Naive thymus-derived CD8-positive, alpha-beta T cell (primary cell): Measurements from ENCODE around the gene ACP7. TPM values are rescaled to one million over a fixed set of nuclear protein-coding genes. Genes with fewer than 3 reads are reported as not detected.
"Not testable (repeated sequence)": the region's sequence is repeated elsewhere in the genome, so short reads cannot be mapped to it uniquely, and the experiment has no call there.

ENCODE experiments used
- ATAC-seq, 2 donors: fragments of 150-1000 bp; cut with Tn5 transposase in 1 of 2; sonication (Bioruptor Pico), chemical (Tn5 transposase) in 1 of 2; 1 replicate in 1 of 2; 2 replicates in 1 of 2; pipeline ENCODE4 v1.10.0; 2021; ENCODE audit warnings: mild to moderate bottlenecking in 2 of 2, moderate library complexity in 2 of 2
- POLR2A ChIA-PET: fragments of 350-600 bp; sonication (Branson Sonifier 250); formaldehyde crosslinking; loops from one replicate; lab custom pipeline; 2021; ENCODE audit warnings: antibody characterized with exemption; lab: Charles Lee
- DNase-seq, 10 donors: peaks; one replicate each; pipeline versions ENCODE4 v3.0.0 to v3.0.0-alpha.2; 2020 to 2022
- H3K27ac Mint-ChIP-seq, 10 donors: one replicate each; pipeline ENCODE4 v1.8.0; 2020 to 2022; ENCODE audit warnings: mild to moderate bottlenecking in 10 of 10, mixed read lengths in 10 of 10, moderate library complexity in 4 of 10, inconsistent platforms in 1 of 10
- H3K27me3 Mint-ChIP-seq, 5 donors: one replicate each; pipeline ENCODE4 v1.8.0; 2021 to 2022; ENCODE audit warnings: mixed read lengths in 5 of 5
- H3K36me3 Mint-ChIP-seq, 3 donors: one replicate each; pipeline ENCODE4 v1.8.0; 2020 to 2022; ENCODE audit warnings: mixed read lengths in 3 of 3, mild to moderate bottlenecking in 2 of 3, inconsistent platforms in 1 of 3
- H3K4me1 Mint-ChIP-seq, 4 donors: one replicate each; pipeline ENCODE4 v1.8.0; 2021 to 2022; ENCODE audit warnings: mixed read lengths in 4 of 4
- H3K4me3 Mint-ChIP-seq, 10 donors: one replicate each; pipeline ENCODE4 v1.8.0; 2020 to 2022; ENCODE audit warnings: mild to moderate bottlenecking in 10 of 10, mixed read lengths in 10 of 10, moderate library complexity in 6 of 10, inconsistent platforms in 1 of 10
- H3K9me3 Mint-ChIP-seq, 9 donors: one replicate each; pipeline ENCODE4 v1.8.0; 2020 to 2022; ENCODE audit warnings: mixed read lengths in 9 of 9, mild to moderate bottlenecking in 3 of 9, inconsistent platforms in 1 of 9, moderate library complexity in 1 of 9
- polyA plus RNA-seq, 3 donors: library from polyadenylated mRNA; unstranded; fragments of 300-500 nt; fragmentation: Illumina TruSeq; gene quantifications; one replicate each; pipeline ENCODE4 v1.2.3, GENCODE V29; 2021
- total RNA-seq, 8 experiments: library from RNA in 2 of 8; stranded (reverse) in 2 of 8; gene quantifications; one replicate each; pipeline ENCODE4 v1.2.3 and lab custom pipeline; 2021 to 2026

Gene ACP7
- total and polyA plus RNA-seq, 5 experiments from 2014 or later = not detected

DNA sequence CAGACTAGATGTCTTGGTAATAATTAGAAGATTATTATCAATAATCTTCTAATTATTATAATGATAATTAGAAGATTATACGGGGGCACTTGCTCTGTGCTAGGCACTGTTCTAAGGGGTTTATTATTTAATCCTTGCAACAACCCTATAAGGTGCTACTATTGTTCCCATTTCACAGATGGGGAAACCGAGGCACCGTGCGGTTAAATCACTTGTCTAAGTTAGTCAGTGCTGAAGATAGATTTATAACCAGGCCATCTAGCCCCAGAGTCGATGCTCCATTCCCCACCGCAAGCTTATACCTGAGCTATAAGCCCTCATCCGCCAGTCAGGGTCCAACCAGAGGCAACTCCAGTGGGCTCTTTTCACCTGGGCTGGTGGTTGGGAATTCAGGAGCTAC lies 2.0 kb upstream of the ACP7 start:
- peaks cover 9 to 26% (median 20%) of the 10 kb centered on the region in 4 donors for H3K4me1 Mint-ChIP-seq
- no peaks in the 10 kb centered on the region for H3K36me3 Mint-ChIP-seq
- H3K27me3 Mint-ChIP-seq = peaks cover 17 to 43% (median 29%) of the 10 kb centered on the region in 5 donors
- ATAC-seq = no peak
- H3K9me3 Mint-ChIP-seq = peaks cover 0 to 3% (median 0%) of the 10 kb centered on the region in 9 donors
- DNase-seq = no peak
- no peak overlapping the region for H3K4me3 Mint-ChIP-seq
- POLR2A ChIA-PET = no interaction called here
- no peak overlapping the region for H3K27ac Mint-ChIP-seq

DNA sequence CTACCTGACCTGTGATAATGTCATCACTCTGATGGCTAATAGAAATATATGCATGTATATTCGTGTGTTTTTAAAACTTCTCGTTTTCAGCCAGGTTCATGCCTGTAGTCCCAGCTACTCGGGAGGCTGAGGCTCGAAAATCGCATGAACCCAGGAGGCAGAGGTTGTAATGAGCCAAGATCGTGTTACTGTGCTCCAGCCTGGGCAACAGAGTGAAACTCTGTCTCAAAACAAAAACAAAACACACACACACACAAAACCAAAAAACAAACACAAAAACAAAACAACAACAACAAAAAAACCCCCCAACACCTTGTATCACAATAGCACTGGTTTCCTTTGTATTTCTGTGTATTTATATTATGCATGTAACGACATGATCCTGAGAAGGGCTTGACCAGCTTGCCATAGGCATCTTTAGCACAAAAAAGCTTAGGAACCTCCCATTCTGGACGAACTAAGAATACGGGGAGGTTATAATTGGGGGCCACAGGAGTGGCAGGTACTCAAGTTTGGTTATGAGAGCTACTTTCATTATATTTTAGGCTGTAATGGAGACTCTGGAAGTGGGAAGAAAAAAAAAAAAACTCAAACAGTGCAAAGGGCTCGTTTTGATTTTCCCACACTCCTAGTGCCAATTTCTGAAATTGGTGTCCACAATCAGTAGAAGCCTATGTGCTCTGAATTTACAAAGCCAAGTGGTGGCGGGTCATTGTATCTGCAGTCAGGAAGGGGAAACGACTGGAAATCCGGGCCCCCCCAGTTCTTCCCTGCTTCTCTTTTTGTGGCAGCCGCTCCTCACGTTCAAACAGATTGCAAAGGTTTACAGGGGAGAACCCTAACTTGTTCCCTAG lies 1.2 kb upstream of the ACP7 start:
- Mint-ChIP-seq H3K4me1 (peaks cover 9 to 26% (median 20%) of the 10 kb centered on the region in 4 donors), H3K27me3 (peaks cover 17 to 43% (median 31%) of the 10 kb centered on the region in 5 donors), H3K36me3 (no peaks in the 10 kb centered on the region), H3K9me3 (peaks cover 0 to 3% (median 0%) of the 10 kb centered on the region in 9 donors), H3K4me3 (peak overlapping the region; percentile 73 to 91 (median 84)), H3K27ac (peak overlapping the region in 5 of 10 donors; percentile 8 to 71 (median 54))
- no peak for DNase-seq
- POLR2A ChIA-PET = no interaction called here
- no peak for ATAC-seq

DNA sequence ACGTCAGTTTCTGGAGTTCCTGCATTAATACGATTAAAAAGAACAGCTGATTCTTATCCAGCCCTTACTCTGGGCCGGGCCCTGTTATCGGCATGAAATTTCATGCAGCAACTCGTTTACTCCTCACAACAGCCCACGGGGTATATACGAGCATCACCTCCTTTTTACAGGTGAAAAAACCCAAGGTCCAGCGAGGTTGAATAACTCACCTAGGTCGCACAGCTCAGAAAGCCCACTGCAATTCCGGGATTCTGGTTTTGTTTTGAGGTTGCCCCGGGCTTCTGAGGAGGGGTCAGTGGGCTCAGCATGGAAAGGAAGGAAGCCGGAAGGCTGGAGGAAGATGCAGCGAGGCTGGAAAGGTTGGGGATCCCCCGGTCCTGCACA lies 577 bp upstream of the ACP7 start:
- DNase-seq = peak in 2 of 10 donors; percentile 12 to 17
- peak; percentile 55 to 69 for ATAC-seq
- peaks cover 17 to 43% (median 31%) of the 10 kb centered on the region in 5 donors for H3K27me3 Mint-ChIP-seq
- no peaks in the 10 kb centered on the region for H3K36me3 Mint-ChIP-seq
- peaks cover 0 to 3% (median 0%) of the 10 kb centered on the region in 9 donors for H3K9me3 Mint-ChIP-seq
- peak overlapping the region; percentile 73 to 91 (median 84) for H3K4me3 Mint-ChIP-seq
- peaks cover 9 to 26% (median 20%) of the 10 kb centered on the region in 4 donors for H3K4me1 Mint-ChIP-seq
- H3K27ac Mint-ChIP-seq = peak overlapping the region in 7 of 10 donors; percentile 2 to 72 (median 54)
- POLR2A ChIA-PET = interaction anchor here (0.6 kb wide), 1 partner anchor 32 kb away, joined by 3 read pairs; no protein-coding TSS in a partner anchor

DNA sequence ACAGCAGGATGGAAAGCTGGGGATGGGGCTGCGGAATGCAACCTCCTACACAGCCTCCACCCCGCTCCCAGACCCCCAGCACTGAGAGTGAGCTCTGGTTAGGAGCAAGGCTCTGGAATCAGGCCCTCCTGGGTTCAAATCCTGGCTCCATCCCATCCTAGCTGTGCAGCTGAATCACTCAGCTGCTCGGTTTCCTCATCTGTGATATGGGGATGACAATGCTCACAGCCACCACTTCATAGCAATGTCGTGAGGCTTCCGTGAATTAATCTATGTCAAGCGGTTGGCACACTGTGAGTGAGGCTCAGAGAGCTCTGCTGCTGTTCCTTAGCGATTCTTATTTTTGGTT lies 538 bp downstream of the ACP7 start:
- POLR2A ChIA-PET = no interaction called here
- no peak for ATAC-seq
- H3K27ac Mint-ChIP-seq = peak overlapping the region in 1 of 10 donors; percentile 35

DNA sequence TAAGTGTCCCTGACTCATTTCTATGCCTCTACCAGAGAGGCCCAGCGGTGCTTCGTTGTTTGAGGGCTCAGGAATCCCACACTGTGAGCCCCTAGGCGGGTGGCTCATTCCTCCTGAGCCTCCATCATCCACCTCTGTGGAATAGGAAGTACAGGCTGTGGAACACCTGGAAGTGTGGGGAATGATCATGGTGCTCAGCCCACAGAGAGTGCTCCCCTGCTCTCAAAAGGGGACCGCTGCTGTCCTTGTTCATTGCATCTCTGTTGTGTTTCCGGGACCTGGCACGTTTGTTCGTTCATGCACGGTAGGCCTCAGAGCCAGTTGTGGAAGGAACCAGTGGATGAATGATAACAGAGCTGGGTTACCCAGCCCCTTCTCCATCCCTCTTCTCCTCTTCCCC lies 1.2 kb downstream of the ACP7 start:
- ATAC-seq = no peak
- Mint-ChIP-seq H3K36me3 (no peaks in the 10 kb centered on the region), H3K4me1 (peaks cover 9 to 26% (median 20%) of the 10 kb centered on the region in 4 donors), H3K9me3 (peaks cover 0 to 3% (median 0%) of the 10 kb centered on the region in 9 donors), H3K4me3 (peak overlapping the region in 8 of 10 donors; percentile 14 to 87 (median 52)), H3K27ac (peak overlapping the region in 4 of 10 donors; percentile 25 to 81 (median 74)), H3K27me3 (peaks cover 21 to 44% (median 34%) of the 10 kb centered on the region in 5 donors)
- DNase-seq = no peak
- POLR2A ChIA-PET = no interaction called here

More for the DNA sequence above, 538 bp downstream of the ACP7 start:
- no peak for DNase-seq
- Mint-ChIP-seq H3K9me3 (peaks cover 0 to 3% (median 0%) of the 10 kb centered on the region in 9 donors), H3K27me3 (peaks cover 21 to 45% (median 34%) of the 10 kb centered on the region in 5 donors), H3K4me3 (peak overlapping the region; percentile 45 to 87 (median 66)), H3K4me1 (peaks cover 9 to 26% (median 20%) of the 10 kb centered on the region in 4 donors), H3K36me3 (no peaks in the 10 kb centered on the region)

DNA sequence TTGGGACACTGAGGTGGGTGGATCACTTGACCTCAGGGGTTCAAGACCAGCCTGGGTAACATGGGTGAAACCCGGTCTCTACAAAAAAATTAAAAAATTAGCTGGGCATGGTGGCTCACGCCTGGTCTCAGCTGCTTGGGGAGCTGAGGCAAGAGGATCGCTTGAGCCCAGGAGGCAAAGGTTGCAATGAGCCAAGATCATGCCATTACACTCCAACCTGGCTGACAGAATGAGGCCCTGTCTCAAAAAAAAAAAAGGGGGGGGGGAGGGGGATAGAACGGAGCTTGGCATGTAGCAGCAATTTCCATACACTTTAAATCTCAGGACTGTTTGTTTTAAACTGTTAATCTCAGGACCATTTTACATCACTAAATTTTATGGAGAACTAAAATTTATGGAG lies 2.2 kb downstream of the ACP7 start:
- no peak overlapping the region for H3K27ac Mint-ChIP-seq
- H3K36me3 Mint-ChIP-seq = no peaks in the 10 kb centered on the region
- H3K27me3 Mint-ChIP-seq = peaks cover 18 to 36% (median 31%) of the 10 kb centered on the region in 5 donors
- ATAC-seq (no peak), DNase-seq (no peak)
- peaks cover 0 to 1% (median 0%) of the 10 kb centered on the region in 9 donors for H3K9me3 Mint-ChIP-seq
- peaks cover 6 to 26% (median 18%) of the 10 kb centered on the region in 4 donors for H3K4me1 Mint-ChIP-seq
- H3K4me3 Mint-ChIP-seq = no peak overlapping the region
- POLR2A ChIA-PET = no interaction called here

DNA sequence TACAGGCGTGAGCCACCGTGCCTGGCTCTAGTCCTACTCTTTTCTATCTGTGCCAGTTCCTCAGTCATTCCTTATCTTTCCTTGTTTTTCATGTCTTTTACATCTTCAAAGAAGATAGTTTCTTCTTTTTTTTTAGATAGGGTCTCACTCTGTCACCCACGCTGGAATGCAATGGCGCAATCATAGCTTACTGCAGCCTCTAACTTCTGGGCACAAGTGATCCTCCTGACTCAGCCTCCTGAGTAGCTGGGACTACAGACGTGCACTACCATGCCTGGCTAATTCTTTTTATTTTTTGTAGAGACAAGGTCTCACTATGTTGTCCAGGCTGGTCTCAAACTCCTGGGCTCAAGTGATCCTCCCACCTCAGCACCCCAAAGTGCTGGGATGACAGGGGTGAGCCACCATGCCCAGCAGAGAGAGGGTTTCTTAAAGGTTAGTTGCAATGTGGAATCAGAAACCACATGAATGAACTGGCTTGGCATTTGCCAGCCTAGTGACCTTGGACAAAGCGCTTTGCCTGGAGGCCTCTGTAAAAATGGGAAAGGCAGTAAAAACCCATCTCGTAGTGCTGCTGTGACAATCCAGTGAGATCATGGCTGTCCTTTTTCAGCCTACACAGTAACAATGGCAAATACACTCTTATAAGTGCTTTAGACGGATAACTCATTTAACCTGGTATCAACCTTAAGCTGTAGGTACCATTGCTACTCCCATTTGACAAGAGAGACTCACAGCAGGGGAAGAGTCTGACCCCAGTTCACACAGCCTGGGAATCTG lies 3.9 kb downstream of the ACP7 start:
- Mint-ChIP-seq H3K4me1 (peaks cover 6 to 21% (median 11%) of the 10 kb centered on the region in 4 donors), H3K36me3 (no peaks in the 10 kb centered on the region), H3K27ac (no peak overlapping the region), H3K9me3 (no peaks in the 10 kb centered on the region), H3K27me3 (peaks cover 8 to 33% (median 23%) of the 10 kb centered on the region in 5 donors), H3K4me3 (no peak overlapping the region)
- DNase-seq (no peak), ATAC-seq (no peak)
- POLR2A ChIA-PET = no interaction called here

DNA sequence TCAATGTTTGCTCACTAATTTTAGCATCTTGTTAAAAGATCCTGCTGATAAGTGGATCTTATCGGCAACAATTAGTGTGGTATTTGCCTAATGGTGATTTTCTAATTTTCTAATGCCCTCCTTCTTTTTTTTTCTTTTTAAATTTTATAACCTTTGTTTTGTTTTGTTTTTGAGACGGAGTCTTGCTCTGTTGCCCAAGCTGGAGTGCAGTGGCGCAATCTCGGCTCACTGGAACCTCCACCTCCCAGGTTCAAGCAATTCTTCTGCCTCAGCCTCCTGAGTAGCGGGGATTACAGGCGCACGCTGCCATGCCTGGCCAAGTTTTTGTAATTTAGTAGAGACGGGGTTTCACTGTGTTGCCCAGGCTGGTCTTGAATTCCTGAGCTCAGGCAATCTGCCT lies 5.8 kb downstream of the ACP7 start:
- H3K27me3 Mint-ChIP-seq = peaks cover 7 to 23% (median 15%) of the 10 kb centered on the region in 5 donors
- H3K4me3 Mint-ChIP-seq, POLR2A ChIA-PET, H3K36me3 Mint-ChIP-seq, H3K27ac Mint-ChIP-seq, DNase-seq, ATAC-seq, H3K9me3 Mint-ChIP-seq, H3K4me1 Mint-ChIP-seq: not testable (repeated sequence)

DNA sequence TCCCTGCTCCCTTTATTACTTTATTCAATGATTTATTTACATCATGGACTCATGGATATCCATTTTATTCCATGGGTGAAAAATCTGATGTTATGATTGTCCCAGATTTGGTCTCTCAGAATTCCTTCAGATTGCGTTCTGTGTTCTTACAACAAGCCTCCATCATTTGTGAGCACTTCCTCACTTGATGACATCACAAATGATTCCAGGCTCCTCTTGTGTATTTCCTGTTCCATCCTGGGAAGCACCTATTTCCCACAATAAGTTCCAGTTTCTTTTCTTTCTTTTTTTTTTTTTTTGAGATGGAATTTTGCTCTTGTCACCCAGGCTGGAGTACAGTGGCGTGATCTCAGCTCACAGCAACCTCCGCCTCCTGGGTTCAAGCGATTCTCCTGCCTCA lies 6.7 kb downstream of the ACP7 start:
- H3K27me3 Mint-ChIP-seq = peaks cover 7 to 17% (median 9%) of the 10 kb centered on the region in 5 donors
- H3K4me1 Mint-ChIP-seq = peaks cover 0 to 2% (median 0%) of the 10 kb centered on the region in 4 donors
- POLR2A ChIA-PET = no interaction called here
- DNase-seq = no peak
- no peak overlapping the region for H3K27ac Mint-ChIP-seq
- no peaks in the 10 kb centered on the region for H3K36me3 Mint-ChIP-seq
- no peaks in the 10 kb centered on the region for H3K9me3 Mint-ChIP-seq
- no peak overlapping the region for H3K4me3 Mint-ChIP-seq
- no peak for ATAC-seq

DNA sequence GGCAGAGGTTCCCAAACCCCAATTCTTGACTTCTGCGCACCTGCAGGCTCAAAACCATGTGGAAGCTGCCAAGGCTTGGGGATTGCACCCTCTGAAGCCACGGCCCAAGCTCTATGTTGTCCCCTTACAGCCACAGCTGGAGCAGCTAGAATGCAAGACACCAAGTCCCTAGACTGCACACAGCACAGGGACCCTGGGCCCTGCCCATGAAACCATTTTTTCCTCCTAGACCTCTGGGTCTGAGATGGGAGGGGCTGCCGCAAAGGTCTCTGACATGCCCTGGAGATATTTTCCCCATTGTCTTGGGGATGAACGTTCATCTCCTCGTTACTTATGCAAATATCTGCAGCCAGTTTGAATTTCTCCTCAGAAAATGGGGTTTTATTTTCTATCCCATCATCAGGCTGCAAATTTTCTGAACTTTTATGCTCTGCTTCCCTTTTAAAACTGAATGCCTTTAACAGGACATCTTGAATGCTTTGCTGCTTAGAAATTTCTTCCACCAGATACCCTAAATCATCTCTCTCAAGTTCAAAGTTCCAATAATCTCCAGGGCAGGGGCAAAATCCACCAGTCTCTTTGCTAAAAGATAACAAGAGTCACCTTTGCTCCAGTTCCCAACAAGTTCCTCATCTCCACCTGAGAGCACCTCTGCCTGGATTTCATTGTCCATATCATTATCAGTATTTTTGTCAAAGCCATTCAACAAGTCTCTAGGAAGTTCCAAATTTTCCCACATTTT lies 11.8 kb downstream of the ACP7 start:
- ATAC-seq, H3K27ac Mint-ChIP-seq: not testable (repeated sequence)
- POLR2A ChIA-PET = interaction anchor here (0.5 kb wide), 1 partner anchor 226 kb away, joined by 3 read pairs; no protein-coding TSS in a partner anchor

DNA sequence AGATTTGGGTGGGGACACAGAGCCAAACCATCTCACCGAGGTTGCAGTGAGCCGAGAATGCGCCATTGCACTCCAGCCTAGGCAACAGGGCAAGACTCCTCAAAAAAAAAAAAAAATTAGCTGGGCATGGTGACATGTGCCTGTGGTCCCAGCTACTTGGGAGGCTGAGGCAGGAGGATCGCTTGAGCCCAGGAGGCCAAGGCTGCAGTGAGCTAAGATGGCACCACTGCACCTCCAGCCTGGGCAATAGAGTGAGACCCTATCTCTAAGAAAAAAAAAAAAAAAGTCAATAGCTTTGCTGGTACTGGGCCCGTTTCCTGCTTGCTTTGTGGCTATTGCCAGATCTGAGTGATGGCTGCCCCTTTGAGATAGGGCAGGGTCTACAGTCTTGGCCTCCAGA lies 13.1 kb downstream of the ACP7 start:
- POLR2A ChIA-PET = interaction anchor here (0.6 kb wide), 1 partner anchor 10 kb away, joined by 3 read pairs; no protein-coding TSS in a partner anchor

More for the DNA sequence above, 11.8 kb downstream of the ACP7 start:
- peaks cover 12 to 56% (median 26%) of the 10 kb centered on the region in 5 donors for H3K27me3 Mint-ChIP-seq
- not testable (repeated sequence) for H3K36me3 Mint-ChIP-seq, DNase-seq, H3K9me3 Mint-ChIP-seq, H3K4me3 Mint-ChIP-seq, H3K4me1 Mint-ChIP-seq

DNA sequence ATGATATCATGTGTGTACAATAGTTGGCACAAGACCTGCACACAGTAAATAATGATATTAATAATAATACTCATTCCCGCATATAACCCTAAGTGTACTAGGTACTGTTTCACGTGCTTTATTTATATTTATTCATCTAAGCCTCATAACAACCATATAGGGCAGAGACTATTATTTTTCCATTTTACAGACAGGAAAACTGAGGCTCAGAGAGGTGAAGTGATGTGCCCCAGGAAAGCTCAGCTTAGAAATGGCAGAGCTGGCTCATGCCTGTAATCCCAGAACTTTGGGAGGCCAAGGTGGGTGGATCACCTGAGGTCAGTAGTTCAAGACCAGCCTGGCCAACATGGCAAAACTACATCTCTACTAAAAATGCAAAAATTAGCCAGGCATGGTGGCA lies 13.6 kb downstream of the ACP7 start:
- H3K9me3 Mint-ChIP-seq = no peaks in the 10 kb centered on the region
- no peak for ATAC-seq
- no peaks in the 10 kb centered on the region for H3K36me3 Mint-ChIP-seq
- no peak overlapping the region for H3K4me3 Mint-ChIP-seq
- H3K27ac Mint-ChIP-seq = no peak overlapping the region
- H3K4me1 Mint-ChIP-seq = peaks cover 0 to 7% (median 1%) of the 10 kb centered on the region in 4 donors
- no peak for DNase-seq
- H3K27me3 Mint-ChIP-seq = peaks cover 12 to 55% (median 24%) of the 10 kb centered on the region in 5 donors
- POLR2A ChIA-PET = interaction anchor here (0.6 kb wide), 1 partner anchor 9 kb away, joined by 3 read pairs; no protein-coding TSS in a partner anchor

More for the DNA sequence above, 13.1 kb downstream of the ACP7 start:
- peak overlapping the region in 1 of 10 donors; percentile 13 for H3K27ac Mint-ChIP-seq
- no peaks in the 10 kb centered on the region for H3K36me3 Mint-ChIP-seq
- H3K27me3 Mint-ChIP-seq = peaks cover 12 to 56% (median 26%) of the 10 kb centered on the region in 5 donors
- no peaks in the 10 kb centered on the region for H3K9me3 Mint-ChIP-seq
- H3K4me1 Mint-ChIP-seq = peaks cover 0 to 7% (median 1%) of the 10 kb centered on the region in 4 donors
- DNase-seq = no peak
- no peak for ATAC-seq
- no peak overlapping the region for H3K4me3 Mint-ChIP-seq
